ENCODE results near the gene B3GNT7. TPM values are rescaled to one million over a fixed set of nuclear protein-coding genes. Genes with fewer than 3 reads are reported as not detected.

B3GNT7 gene
- total RNA-seq, 4 donors from 2014 or later: 2.6 to 3.3 (median 3.0) TPM

DNA sequence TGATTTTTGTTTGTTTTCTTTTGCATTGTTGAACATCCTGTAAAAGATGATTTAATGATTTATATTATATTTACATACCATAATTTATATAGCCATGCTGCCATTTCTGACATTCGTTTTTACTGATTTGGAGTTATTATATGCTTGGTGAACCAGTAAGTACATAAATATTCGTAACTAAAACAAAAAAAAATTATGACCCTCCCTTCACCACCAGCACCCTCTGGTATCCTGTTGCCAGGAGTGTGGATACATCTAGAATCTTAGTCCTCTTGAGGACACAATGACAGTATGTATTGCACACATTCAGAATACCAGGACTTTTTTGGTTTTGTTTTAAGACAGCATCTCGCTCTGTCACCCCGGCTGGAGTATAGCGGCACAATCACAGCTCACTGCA, 43.9 kb upstream of the B3GNT7 start:
- 93 to 95% methylated on average over 5 of the region's 5 CpGs for WGBS, 2 donors
- TF ChIP-seq EP300 (IDR thresholded peaks at IDR 0.05) (no peak), POLR2A (IDR thresholded peaks at IDR 0.05) (no peak)
- TF ChIP-seq, protein P1, sequence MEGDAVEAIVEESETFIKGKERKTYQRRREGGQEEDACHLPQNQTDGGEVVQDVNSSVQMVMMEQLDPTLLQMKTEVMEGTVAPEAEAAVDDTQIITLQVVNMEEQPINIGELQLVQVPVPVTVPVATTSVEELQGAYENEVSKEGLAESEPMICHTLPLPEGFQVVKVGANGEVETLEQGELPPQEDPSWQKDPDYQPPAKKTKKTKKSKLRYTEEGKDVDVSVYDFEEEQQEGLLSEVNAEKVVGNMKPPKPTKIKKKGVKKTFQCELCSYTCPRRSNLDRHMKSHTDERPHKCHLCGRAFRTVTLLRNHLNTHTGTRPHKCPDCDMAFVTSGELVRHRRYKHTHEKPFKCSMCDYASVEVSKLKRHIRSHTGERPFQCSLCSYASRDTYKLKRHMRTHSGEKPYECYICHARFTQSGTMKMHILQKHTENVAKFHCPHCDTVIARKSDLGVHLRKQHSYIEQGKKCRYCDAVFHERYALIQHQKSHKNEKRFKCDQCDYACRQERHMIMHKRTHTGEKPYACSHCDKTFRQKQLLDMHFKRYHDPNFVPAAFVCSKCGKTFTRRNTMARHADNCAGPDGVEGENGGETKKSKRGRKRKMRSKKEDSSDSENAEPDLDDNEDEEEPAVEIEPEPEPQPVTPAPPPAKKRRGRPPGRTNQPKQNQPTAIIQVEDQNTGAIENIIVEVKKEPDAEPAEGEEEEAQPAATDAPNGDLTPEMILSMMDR (IDR thresholded peaks at IDR 0.05): no peak
- no peak for DNase-seq (ENCODE audit: low spot score in 2 of 2)
- Histone ChIP-seq H3K36me3 (no peaks in the 10 kb centered on the region), H3K27me3 (no peaks in the 10 kb centered on the region), H3K4me3 (no peak overlapping the region), H3K4me1 (peaks cover 0 to 26% (median 6%) of the 10 kb centered on the region in 4 donors), H3K9me3 (no peaks in the 10 kb centered on the region), H3K27ac (no peak overlapping the region)

DNA sequence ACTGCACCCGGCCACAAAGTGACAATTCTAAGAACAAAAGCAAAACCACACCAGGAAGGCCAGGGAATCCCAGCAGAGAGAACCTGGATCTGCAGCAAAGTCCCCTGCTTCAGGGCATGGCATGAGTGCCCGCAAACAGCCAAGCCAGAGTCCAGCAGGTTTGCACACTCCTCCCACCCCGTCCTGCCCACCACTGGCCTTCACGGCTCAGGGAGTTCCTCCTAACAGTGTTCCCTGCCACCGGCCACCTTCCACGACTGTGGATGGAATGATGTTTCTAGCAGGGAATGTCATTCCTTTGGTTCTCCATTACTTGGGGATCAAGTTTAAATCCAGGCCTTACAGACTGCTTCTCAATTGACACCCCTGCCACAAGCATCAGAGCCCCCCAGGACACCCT, 42.0 kb upstream of the B3GNT7 start:
- no peaks in the 10 kb centered on the region for H3K9me3 ChIP-seq
- H3K27me3 ChIP-seq: no peaks in the 10 kb centered on the region
- peaks cover 0 to 26% (median 3%) of the 10 kb centered on the region in 4 donors for H3K4me1 ChIP-seq
- no peak for TF ChIP-seq POLR2A (IDR thresholded peaks at IDR 0.05)
- TF ChIP-seq, protein P1 (IDR thresholded peaks at IDR 0.05): no peak
- TF ChIP-seq EP300 (IDR thresholded peaks at IDR 0.05): no peak
- WGBS, 2 donors: 93 to 97% methylated on average over 5 of the region's 6 CpGs
- DNase-seq (ENCODE audit: low spot score in 2 of 2): no peak
- no peak overlapping the region for H3K27ac ChIP-seq
- no peak overlapping the region for H3K4me3 ChIP-seq
- peaks cover 0 to 9% (median 0%) of the 10 kb centered on the region in 3 donors for H3K36me3 ChIP-seq

DNA sequence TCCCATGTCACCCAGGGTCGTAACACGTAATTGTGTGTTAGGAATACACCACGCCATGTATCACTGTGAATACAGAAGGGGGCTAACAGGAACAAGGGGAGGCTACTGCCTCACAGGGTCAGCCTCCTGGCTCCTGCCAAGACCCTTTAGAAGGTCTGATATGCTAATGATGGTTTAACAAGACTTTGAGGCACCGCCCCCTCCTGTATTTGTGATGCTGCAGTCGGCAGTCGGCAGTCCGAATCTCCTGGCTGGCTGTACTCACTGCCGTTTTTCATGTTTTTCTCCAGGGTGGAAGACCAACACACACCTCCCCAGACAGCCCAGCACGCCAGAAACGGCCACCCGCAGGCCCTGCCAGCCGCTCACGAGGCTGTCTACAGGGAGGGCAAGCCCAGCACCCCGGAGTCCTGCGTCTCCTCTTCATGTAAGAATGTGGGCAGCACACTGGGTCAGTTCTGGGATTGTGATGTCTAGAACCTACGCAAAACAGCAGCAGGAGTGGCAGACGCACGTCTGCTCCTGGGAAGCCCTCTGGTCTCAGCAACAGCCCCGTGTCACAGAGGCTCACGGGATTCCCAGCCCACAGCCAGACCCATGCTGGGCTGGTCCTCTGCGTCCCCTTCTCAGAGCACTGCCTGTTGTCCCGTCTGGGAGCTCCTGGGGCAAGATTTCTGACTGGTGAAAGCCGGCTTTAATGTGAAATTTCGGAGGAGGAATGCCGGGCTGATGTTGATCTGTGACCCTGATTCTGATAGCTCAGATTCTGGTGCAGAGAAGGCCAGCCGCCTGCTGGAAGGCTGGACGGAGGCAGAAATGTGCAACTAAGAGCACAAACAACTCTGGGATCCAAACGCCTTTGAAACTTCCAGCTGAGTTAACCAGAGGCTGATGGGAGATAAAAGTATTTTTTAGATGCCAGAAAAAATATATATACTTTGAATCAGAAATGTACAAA, 39.7 kb upstream of the B3GNT7 start:
- H3K9me3 ChIP-seq: no peaks in the 10 kb centered on the region
- peak overlapping the region in 2 of 4 donors; percentile 35 to 46 for H3K27ac ChIP-seq
- TF ChIP-seq EP300 (IDR thresholded peaks at IDR 0.05) (no peak), POLR2A (IDR thresholded peaks at IDR 0.05) (no peak)
- TF ChIP-seq, protein P1 (IDR thresholded peaks at IDR 0.05): peak in 1 of 5 experiments; percentile 11
- peaks cover 0 to 16% (median 0%) of the 10 kb centered on the region in 3 donors for H3K36me3 ChIP-seq
- 52 to 55% methylated on average over 22 to 24 of the region's 28 CpGs for WGBS, 2 donors
- DNase-seq (ENCODE audit: low spot score in 2 of 2): no peak
- H3K4me1 ChIP-seq: peaks cover 0 to 16% (median 3%) of the 10 kb centered on the region in 4 donors
- H3K27me3 ChIP-seq: no peaks in the 10 kb centered on the region
- no peak overlapping the region for H3K4me3 ChIP-seq

DNA sequence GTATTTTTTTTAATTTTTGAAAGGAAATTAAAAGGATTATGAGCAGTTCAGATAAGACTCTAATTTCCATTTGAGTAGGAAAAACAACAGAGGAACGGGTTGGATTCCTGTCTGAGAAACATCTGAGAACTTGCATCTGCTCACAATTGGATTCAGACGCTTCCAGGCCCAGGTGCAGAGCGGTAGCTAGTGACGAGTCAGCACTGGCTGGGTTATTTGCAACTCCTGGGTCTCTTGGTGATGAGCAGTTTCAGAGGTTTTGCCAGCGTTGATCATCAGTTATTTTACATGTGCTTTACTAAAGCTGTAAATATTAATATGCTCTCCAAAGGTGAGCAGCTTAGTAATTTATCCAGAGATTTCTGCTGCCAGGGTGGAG, 39.1 kb upstream of the B3GNT7 start:
- Histone ChIP-seq H3K27ac (peak overlapping the region in 1 of 4 donors; percentile 35), H3K27me3 (no peaks in the 10 kb centered on the region), H3K36me3 (peaks cover 0 to 22% (median 0%) of the 10 kb centered on the region in 3 donors), H3K9me3 (no peaks in the 10 kb centered on the region), H3K4me1 (peaks cover 0 to 16% (median 3%) of the 10 kb centered on the region in 4 donors), H3K4me3 (no peak overlapping the region)
- 59 to 73% methylated on average over 5 of the region's 5 CpGs for WGBS, 2 donors
- no peak for TF ChIP-seq POLR2A (IDR thresholded peaks at IDR 0.05)
- TF ChIP-seq, protein P1 (IDR thresholded peaks at IDR 0.05): no peak
- no peak for TF ChIP-seq EP300 (IDR thresholded peaks at IDR 0.05)
- DNase-seq (ENCODE audit: low spot score in 2 of 2): no peak

DNA sequence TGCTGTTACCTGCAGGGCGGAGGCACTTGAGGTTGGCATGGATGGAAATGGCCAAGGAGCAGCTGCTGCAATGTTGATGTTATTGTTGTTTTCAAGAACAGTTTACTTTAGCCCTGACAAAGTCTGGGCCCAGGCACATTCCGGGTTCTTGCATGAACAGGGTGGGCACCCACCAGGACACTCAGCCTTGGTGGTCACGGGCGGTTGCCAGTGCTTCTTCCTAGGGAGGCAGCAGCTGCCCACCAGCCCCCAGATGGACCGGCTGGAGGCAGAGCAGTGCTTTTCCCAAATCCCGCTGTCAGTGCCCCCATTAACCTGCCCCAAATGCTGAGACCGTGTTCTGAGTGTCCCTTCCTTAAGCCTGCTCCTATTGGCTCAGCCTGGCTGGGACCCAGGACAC, 38.5 kb upstream of the B3GNT7 start:
- H3K36me3 ChIP-seq: peaks cover 0 to 25% (median 0%) of the 10 kb centered on the region in 3 donors
- no peak for DNase-seq (ENCODE audit: low spot score in 2 of 2)
- TF ChIP-seq, protein P1 (IDR thresholded peaks at IDR 0.05): no peak
- no peak for TF ChIP-seq EP300 (IDR thresholded peaks at IDR 0.05)
- no peak for TF ChIP-seq POLR2A (IDR thresholded peaks at IDR 0.05)
- 89 to 92% methylated on average over 7 of the region's 7 CpGs for WGBS, 2 donors
- no peak overlapping the region for H3K27ac ChIP-seq
- no peaks in the 10 kb centered on the region for H3K9me3 ChIP-seq
- H3K4me1 ChIP-seq: peaks cover 0 to 16% (median 3%) of the 10 kb centered on the region in 4 donors
- H3K4me3 ChIP-seq: no peak overlapping the region
- H3K27me3 ChIP-seq: no peaks in the 10 kb centered on the region
